Ecto neural progenitor cell (in vitro differentiated cells): ENCODE measurements around the gene ALG8.
"Not testable (repeated sequence)": the region's sequence is repeated elsewhere in the genome, so short reads cannot be mapped to it uniquely, and the experiment has no call there.

ENCODE experiments used
- DNase-seq: peaks from one replicate; pipeline ENCODE4 v3.0.0-alpha.2; 2018; ENCODE audit warnings: low spot score

Gene ALG8

GRCh38 chr11:78071717-78072116, 67.7 kb downstream of the ALG8 start:
- no peak for DNase-seq

- no peak for DNase-seq
Measured at GRCh38 chr11:78070621-78071020, 68.8 kb downstream of the ALG8 start.

GRCh38 chr11:78069465-78069864, 70.0 kb downstream of the ALG8 start:
- no peak for DNase-seq

GRCh38 chr11:78067704-78068103, 71.7 kb downstream of the ALG8 start:
- DNase-seq: no peak

- DNase-seq: no peak
Measured at GRCh38 chr11:78066471-78066870, 73.0 kb downstream of the ALG8 start.

- no peak for DNase-seq
Measured at GRCh38 chr11:78065203-78065602, 74.2 kb downstream of the ALG8 start.

- DNase-seq: no peak
Measured at GRCh38 chr11:78063440-78064181, 75.8 kb downstream of the ALG8 start, which contains the start of gene THRSP. Gene THRSP (plus strand): TSS chr11:78063861. CDS start chr11:78063882, 21 bp downstream.

GRCh38 chr11:78062671-78063070, 76.8 kb downstream of the ALG8 start:
- DNase-seq: no peak

- no peak for DNase-seq
Measured at GRCh38 chr11:78061921-78062311, 77.5 kb downstream of the ALG8 start.

- DNase-seq: no peak
Measured at GRCh38 chr11:78061088-78061920, 78.1 kb downstream of the ALG8 start.

GRCh38 chr11:78060533-78060932, 78.9 kb downstream of the ALG8 start:
- no peak for DNase-seq

GRCh38 chr11:78059749-78060328, 79.6 kb downstream of the ALG8 start:
- not testable (repeated sequence) for DNase-seq

- no peak for DNase-seq
Measured at GRCh38 chr11:78057462-78058055, 81.9 kb downstream of the ALG8 start.

- no peak for DNase-seq
Measured at GRCh38 chr11:78056093-78056492, 83.3 kb downstream of the ALG8 start.

- DNase-seq: no peak
Measured at GRCh38 chr11:78054971-78055370, 84.5 kb downstream of the ALG8 start.

- DNase-seq: no peak
Measured at GRCh38 chr11:78050964-78051831, 88.2 kb downstream of the ALG8 start.
